GM18870 (cell line): Measurements from ENCODE around the gene IRS1.

Source experiments
- ATAC-seq: cut with Tn5 transposase; IDR thresholded peaks from one replicate; pipeline ENCODE4 v1.9.1; 2021; ENCODE audit warnings: moderate library complexity; ENCODE audit not compliant: unreplicated experiment

IRS1 gene

GRCh38 chr2:226692521-226693126 is 107.0 kb downstream of the IRS1 start:
- no peak for ATAC-seq

GRCh38 chr2:226691255-226691654 is 108.4 kb downstream of the IRS1 start:
- ATAC-seq: no peak

- no peak for ATAC-seq
Observed at GRCh38 chr2:226690461-226691024, 109.1 kb downstream of the IRS1 start.

GRCh38 chr2:226687641-226688253 is 111.9 kb downstream of the IRS1 start:
- ATAC-seq: no peak

- no peak for ATAC-seq
Observed at GRCh38 chr2:226684563-226684959, 115.1 kb downstream of the IRS1 start.

- no peak for ATAC-seq
Observed at GRCh38 chr2:226683944-226684562, 115.6 kb downstream of the IRS1 start.

GRCh38 chr2:226683196-226683595 is 116.4 kb downstream of the IRS1 start:
- no peak for ATAC-seq
